Thyroid gland (tissue), 4 donors: Measurements from ENCODE around the gene TCTN3.

Experiments used
- CTCF ChIP-seq, 6 experiments: fragments of 200-600 bp in 3 of 6; fragments of 450-650 bp in 3 of 6; sonication (generic) in 3 of 6; IDR thresholded peaks; one replicate each; pipeline ENCODE4 v1.5.1; 2016 to 2019; ENCODE audit warnings: antibody characterized with exemption in 6 of 6, mild to moderate bottlenecking in 2 of 6, inconsistent platforms in 1 of 6, moderate library complexity in 1 of 6
- POLR2A ChIP-seq, 2 donors: fragments of 450-650 bp; IDR thresholded peaks; one replicate each; pipeline ENCODE4 v1.6.1; 2017; ENCODE audit warnings: antibody characterized with exemption in 2 of 2, mild to moderate bottlenecking in 2 of 2, moderate library complexity in 1 of 2

DNA sequence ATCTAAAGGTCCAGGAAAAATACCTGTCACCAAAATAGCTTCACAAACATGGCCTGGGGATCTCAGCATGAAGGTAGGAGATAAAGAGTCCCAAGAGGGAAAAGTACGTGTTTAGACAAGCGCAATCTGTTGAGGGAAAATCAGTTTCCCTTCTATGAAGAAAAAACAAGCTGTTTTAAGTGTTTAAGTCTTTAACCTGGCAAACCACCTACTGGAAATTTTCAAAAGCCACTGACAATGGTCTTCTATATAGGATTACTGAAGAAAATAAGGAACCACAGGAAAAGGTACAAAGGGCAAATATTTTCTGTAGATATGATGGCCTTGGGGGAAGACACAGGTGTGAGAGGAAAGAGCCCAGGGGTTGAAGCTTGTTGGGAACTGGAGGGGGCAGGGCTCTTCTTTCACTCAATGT lies 58.4 kb downstream of the TCTN3 start:
- TF ChIP-seq CTCF (IDR thresholded peaks at IDR 0.05), result no peak
- no peak for TF ChIP-seq POLR2A (IDR thresholded peaks at IDR 0.05)
